NCI-H2081 treated with DMSO at 0.1 percent for 48 hours (cell line): ENCODE measurements around the gene CCDC146.

Source experiments
- DNase-seq: peaks from one replicate; lab custom pipeline; 2025; lab: John Stamatoyannopoulos, UW

Gene CCDC146

GRCh38 chr7:77284005-77284404 lies 161.6 kb downstream of the CCDC146 start:
- DNase-seq: no peak

DNA sequence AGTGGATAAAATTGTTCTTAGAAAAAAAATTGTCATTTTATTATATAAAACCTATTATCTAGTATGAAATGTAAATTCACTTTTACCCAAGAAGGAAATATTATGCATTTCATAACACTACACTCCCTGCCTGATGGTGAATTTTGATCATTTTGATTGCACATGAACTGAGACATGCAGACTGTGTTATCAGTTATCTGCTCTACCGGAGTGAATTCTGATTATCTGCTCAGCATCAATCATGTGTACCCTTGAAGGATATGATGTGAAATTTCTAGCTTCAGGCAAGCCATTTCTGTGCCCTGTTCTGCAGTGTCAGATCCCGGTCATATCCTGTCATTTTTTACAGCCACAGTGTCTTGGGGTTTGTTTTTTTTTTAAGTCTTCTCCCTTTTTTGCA lies 162.2 kb downstream of the CCDC146 start:
- no peak for DNase-seq

DNA sequence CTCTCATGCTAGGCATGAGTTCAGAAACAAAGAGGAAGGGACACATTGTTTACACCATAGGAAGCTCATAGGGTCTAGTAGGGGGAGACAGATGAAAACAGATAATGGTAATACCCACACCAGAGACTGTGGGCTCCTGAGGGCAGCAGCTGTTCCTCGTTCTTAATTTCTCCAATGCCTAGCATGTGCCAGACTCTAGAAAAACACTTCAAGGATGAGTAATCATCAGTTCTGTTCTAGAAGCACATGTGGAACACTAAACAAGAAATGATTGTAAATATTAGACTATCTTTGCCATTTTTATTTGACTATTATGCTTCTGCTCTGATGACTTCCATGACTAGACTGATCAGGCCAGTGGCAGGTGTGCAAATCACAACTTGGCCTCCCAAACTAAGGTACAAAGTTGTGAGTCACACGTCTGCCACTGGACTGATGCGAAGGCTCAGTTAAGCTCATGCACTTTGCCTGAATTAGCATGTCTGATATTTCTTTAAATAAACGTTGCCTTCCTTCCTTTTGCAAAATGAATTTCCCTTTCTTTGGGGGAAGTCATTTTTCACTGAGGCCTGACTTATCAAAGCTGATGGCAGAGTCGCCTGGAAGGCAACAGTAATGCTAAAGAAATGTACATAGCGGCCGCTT lies 166.4 kb downstream of the CCDC146 start:
- no peak for DNase-seq

DNA sequence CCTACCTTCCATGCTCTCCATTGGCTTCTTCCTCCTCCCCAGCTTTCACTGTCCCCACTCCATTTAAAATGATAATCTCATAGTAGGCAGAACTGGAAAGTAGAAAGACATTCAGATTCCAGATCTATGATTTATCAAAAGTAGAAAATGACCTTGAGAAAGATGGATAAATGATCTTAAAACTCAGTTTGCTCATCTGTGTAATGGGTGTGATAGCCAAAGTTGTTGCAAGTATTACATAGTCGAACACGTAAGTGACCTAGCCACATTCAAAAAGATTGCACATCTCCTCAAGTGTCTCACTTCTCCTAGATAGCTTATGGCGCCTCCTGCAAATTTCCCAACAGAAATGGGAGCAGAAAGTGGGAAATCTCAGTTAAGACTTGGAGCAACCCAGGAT lies 167.0 kb downstream of the CCDC146 start:
- DNase-seq: no peak

GRCh38 chr7:77290425-77290824 lies 168.0 kb downstream of the CCDC146 start:
- no peak for DNase-seq

DNA sequence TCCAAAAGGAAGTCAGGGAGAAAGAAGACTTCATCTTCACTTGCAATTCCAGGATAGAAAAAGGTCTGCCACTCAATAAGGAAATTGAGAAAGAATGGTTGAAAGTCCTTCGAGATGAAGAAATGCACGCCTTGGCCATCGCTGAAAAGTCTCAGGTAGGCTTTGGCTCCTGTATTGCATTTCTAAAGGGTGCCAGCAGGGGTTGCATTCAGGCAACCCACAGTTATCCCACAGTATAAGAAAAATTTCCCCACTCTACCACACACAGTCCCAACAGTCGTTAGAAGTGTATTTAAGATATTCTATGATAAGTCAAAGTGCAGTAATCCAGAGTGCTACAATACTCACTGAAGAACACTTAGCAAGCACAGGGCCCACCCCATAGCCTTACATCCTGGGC lies 170.6 kb downstream of the CCDC146 start:
- DNase-seq: no peak

DNA sequence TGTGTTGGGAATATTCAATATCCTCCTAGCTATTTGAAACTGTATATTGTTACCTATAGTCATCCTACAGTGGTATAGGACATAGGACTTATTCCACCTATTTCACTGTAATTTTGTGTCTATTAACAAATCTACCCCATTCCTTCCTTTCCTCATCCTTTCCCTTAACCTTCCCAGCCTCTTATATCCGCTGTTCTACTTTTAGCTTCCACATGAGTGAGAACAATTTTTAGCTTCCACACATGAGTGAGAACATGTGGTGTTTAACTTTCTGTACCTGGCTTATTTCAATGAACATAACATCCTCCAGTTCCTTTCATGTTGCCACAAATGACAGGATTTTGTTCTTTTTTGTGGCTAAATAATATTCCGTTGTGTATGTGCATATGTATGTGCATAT lies 173.1 kb downstream of the CCDC146 start:
- no peak for DNase-seq

DNA sequence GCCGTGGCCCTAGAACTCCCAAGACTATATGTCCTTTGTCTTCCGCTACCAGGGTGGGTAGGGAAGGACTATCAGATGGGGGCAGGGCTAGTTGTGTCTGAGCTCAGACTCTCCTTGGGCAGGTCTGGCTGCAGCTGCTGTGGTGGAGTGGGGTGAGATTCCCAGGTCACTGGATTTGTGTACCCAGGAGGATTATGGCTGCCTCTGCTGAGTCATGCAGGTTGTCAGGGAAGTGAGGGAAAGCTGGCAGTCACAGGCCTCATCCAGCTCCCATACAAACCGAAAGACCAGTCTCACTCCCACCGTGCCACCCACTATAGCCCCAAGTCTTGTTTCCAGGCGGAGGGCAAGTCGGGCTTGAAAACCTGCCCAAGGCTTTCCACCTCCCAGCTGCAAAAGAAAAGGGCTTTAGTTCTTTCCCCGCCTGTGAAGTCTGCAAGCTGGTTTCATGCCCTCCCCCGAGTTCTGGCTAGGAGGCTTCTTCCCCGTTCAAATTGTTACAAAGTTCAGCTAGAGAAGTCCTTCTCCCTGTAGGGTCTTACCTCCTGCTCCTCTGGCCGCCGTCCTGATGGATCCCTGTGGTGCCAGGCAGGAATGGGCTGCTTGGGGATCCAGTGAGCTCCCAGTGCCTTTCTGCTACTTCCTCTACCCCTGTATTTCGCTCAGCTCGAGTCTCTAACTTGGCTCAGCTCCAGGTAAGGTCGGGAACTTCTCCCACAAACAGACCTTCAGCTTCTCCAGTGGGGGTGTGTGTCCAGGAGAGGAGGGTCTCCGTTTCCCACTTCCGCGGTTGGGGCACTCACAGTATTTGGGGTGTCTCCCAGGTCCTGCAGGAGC lies 184.0 kb downstream of the CCDC146 start:
- DNase-seq: no peak

DNA sequence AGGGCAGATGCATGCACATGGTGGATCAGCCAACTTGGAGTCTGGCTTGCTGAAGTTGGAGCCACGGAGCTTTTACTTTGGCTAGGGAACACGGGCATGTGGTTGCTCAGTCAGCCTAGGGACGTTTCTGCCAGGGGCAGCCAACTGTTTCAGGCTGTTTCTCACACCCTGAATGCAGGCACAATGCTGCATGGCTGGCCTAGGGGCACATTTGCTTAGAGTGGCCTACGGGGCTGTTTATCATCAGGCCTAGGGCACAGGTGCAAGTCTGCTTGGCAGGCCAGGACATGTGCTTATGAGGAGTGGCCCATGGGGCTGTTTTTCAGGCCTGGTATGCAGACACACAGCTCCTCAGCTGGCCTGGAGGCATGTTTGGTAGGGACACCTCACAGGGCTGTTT lies 186.4 kb downstream of the CCDC146 start:
- no peak for DNase-seq

GRCh38 chr7:77309714-77310220 lies 187.4 kb downstream of the CCDC146 start:
- no peak for DNase-seq

DNA sequence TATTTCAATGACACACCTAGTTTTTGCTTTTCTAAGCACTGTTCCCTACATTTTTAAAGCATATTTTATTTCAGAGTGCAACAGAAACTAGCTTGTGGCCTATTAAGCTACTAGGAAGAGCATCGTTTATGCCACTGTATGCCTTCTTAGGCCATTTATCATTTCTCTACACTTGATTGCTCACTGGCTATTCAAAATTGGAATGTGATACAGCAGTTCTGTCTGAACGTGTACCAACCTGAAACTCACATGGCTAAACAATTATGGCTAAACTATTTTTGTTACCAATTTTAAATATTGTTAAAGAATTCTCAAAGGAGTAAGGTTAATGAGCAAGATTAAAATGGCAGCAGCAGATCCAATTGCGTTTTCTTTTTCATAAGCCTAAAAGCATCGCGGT lies 188.6 kb downstream of the CCDC146 start:
- DNase-seq: no peak

DNA sequence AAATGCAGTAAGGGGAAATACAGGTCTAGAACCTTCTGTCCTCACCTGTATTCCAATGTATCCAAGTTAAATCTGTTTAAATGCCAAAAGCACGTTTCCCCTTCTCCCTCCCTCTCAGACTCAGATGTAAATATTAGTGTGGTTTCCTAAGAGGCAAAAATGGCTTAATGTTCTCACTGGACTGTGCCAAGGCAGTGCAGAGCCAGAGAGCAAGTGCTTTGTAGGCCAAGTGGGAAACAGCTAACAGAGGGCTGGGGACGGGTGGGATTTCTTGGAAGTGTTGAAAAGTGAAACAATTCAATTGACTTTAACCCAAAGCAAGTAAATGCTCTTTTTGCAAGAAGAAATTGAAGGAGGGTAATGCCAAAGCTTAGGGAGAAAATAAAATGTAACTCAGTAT lies 190.7 kb downstream of the CCDC146 start:
- DNase-seq: no peak

DNA sequence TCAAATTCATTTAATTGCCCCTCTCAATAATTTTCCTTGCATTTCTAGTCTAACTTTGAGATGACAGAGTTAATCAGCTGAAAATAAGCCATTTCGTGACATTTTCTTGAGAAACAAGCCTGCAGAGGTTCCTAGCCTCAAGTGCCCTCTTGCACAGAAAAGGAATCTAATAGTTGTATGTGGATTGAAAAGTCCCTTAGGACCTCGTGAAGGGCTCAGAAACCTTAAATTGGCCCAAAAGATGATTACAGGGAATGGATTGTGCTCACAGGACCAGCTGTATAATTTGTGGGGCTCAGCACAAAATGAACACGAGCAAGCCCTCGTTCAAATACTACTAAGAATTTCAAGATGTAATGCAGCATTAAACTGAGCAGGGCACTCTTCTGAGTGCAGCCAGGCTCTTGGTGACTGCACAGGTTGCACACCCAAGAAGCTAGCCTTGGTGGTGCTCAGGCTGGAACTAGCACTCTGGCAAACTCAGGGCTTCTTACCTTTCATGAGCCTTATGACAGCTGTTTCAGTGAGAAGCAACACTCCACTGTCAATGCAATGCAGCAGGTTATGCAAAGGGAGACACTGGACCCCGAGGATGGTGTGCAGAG lies 191.6 kb downstream of the CCDC146 start:
- no peak for DNase-seq

DNA sequence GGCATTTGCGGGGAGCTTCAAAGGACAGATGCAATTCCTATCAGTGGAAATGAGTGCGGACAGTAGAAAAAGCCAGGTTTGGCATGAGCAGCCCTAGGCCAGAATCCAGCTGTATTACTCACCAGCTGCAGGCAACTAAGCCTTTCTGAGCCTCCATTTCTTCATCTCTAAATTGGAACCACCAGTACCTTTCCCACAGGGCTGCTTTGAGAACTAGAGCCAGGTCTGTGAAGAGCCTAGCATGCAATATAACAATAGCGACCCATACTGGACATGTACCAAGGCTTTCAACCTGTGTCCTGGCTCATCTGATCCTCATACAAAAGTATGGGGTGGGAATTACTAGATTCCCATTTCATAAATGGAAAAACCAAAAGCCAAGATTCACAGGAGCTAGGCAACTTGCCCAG lies 192.8 kb downstream of the CCDC146 start:
- DNase-seq: no peak

DNA sequence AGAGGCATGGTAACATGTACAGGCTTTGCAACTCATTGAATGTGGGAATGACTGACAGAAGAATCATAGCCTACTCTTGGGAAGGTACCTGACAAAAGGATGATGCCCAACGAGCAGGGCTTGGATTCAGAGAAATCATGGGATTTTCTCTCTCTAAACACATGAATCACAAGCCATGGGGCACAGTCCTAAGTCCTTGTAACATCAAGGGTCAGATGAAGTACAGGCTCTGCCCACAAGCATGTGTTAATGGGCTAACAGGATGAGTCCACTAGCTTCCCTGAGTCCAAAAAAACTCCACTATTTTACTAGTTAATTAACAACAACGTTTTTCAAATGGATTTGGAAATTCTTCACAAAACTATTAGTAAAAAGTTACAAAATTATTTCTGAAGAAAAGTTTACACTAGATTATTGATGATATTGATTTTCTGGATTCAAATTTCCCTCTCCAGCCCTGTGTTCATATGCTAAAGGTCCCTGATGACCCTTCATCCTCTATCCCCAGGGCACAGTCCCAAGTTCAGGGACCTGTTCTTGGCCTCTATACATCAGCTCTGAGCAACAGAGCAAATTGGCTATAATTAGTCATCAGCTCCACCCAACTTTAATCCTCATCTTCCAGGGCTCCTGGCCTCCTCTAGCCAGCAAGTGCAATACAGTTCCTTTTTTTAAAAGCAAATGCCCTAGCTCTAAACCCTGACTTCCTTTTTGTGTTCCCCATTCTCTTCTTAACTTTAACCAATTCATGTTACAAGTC lies 194.0 kb downstream of the CCDC146 start:
- no peak for DNase-seq

DNA sequence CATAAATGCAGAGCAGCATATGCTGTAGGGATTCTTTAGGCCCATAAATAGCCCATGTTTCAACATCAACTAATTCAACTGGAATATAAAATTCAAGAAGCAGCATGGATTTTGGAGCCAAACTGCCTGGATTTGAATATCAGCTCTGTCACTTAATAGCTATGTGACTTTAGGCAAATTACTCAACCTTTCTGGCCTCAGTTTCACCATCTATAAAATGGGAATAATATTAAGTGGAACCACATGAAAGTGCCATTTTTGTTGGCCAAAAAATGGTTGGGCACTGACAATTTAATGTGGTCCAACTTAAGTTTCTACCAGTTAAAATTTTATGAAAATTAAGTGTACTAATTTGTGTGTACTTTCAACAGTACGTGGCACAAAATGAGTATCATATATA lies 195.6 kb downstream of the CCDC146 start:
- no peak for DNase-seq

- no peak for DNase-seq
These were observed 197.7 kb downstream of the CCDC146 start for GRCh38 chr7:77320137-77320536.

- no peak for DNase-seq
These were observed 198.3 kb downstream of the CCDC146 start for GRCh38 chr7:77320714-77321113.

GRCh38 chr7:77321300-77321699 lies 198.9 kb downstream of the CCDC146 start:
- DNase-seq: no peak

DNA sequence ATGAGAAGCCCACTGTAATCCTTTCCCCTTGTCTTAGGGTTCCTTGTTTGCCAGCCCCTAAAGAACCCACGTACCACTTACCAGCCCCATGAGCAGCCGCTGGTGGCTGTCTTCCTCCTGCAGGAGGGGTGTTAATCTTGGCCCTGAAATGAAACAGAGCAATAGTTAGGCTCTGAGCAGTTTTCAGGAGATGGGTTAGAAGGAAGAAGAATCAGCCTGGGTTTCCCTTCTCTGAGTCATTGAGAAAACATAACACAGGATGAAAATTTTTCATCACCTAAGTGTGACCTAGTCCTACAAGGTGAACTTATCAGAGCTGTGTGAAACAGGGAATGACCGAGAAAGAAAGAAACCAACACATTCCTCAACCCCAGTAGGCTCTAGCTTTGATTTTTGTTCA lies 203.7 kb downstream of the CCDC146 start:
- DNase-seq: no peak

- no peak for DNase-seq
These were observed 204.9 kb downstream of the CCDC146 start for GRCh38 chr7:77327067-77327931.
